GM23248 (cell line): ENCODE results near the gene LIN7C. TPM values are rescaled to one million over a fixed set of nuclear protein-coding genes. Genes with fewer than 3 reads are reported as not detected.
A peak's percentile ranks its signal among the peaks of the same experiment; 100 is the strongest.

ENCODE experiments used
- DNase-seq: peaks from one replicate; pipeline ENCODE4 v3.0.0-alpha.2; 2015
- H2AFZ ChIP-seq: fragments of 200-600 bp; sonication (generic); 2 replicates; pipeline ENCODE4 v1.6.1; 2016; ENCODE audit warnings: antibody characterized with exemption
- H3F3A ChIP-seq: fragments of 200-600 bp; sonication (generic); 2 replicates; pipeline ENCODE4 v1.6.1; 2016; ENCODE audit warnings: mild to moderate bottlenecking, antibody characterized with exemption, mixed run types; ENCODE audit not compliant: insufficient read depth
- H3K27ac ChIP-seq: fragments of 200-600 bp; sonication (generic); 2 replicates; pipeline ENCODE4 v1.5.1; 2016; ENCODE audit warnings: mild to moderate bottlenecking
- H3K27me3 ChIP-seq: fragments of 200-600 bp; sonication (generic); replicated peaks from 2 replicates; pipeline ENCODE4 v1.6.1; 2016; ENCODE audit warnings: mild to moderate bottlenecking; ENCODE audit not compliant: insufficient read depth
- H3K36me3 ChIP-seq: fragments of 200-600 bp; sonication (generic); 2 replicates; pipeline ENCODE4 v1.6.1; 2016; ENCODE audit warnings: low read depth, mild to moderate bottlenecking
- H3K4me1 ChIP-seq: fragments of 200-600 bp; sonication (generic); 2 replicates; pipeline ENCODE4 v1.6.1; 2016; ENCODE audit warnings: mild to moderate bottlenecking; ENCODE audit not compliant: insufficient read depth
- H3K4me2 ChIP-seq: fragments of 200-600 bp; sonication (generic); one replicate; pipeline ENCODE4 v1.6.1; 2016; ENCODE audit warnings: mild to moderate bottlenecking; ENCODE audit not compliant: unreplicated experiment
- H3K4me3 ChIP-seq: fragments of 200-600 bp; sonication (generic); 2 replicates; pipeline ENCODE4 v1.5.1; 2016; ENCODE audit warnings: mild to moderate bottlenecking
- H3K79me2 ChIP-seq: fragments of 200-600 bp; sonication (generic); 2 replicates; pipeline ENCODE4 v1.6.1; 2016; ENCODE audit warnings: mild to moderate bottlenecking; ENCODE audit not compliant: insufficient read depth
- H3K9ac ChIP-seq: fragments of 200-600 bp; sonication (generic); 2 replicates; pipeline ENCODE4 v1.6.1; 2016; ENCODE audit warnings: mild to moderate bottlenecking
- H3K9me2 ChIP-seq: fragments of 200-600 bp; sonication (generic); 2 replicates; pipeline ENCODE4 v1.6.1; 2016; ENCODE audit warnings: mixed run types, mild to moderate bottlenecking, moderate library complexity; ENCODE audit not compliant: insufficient read depth
- H3K9me3 ChIP-seq: fragments of 200-600 bp; sonication (generic); one replicate; pipeline ENCODE4 v1.6.1; 2017; ENCODE audit warnings: low read depth
- H4K20me1 ChIP-seq: fragments of 200-600 bp; sonication (generic); 2 replicates; pipeline ENCODE4 v1.6.0; 2016; ENCODE audit not compliant: insufficient read depth
- EZH2 ChIP-seq: fragments of 200-600 bp; sonication (generic); IDR thresholded peaks from 2 replicates; pipeline ENCODE4 v1.6.1; 2018; ENCODE audit warnings: antibody characterized with exemption, mild to moderate bottlenecking; ENCODE audit not compliant: insufficient read depth, poor library complexity, severe bottlenecking
- EZH2phosphoT487 ChIP-seq: fragments of 200-600 bp; sonication (generic); IDR thresholded peaks from 2 replicates; pipeline ENCODE4 v1.6.1; 2018; ENCODE audit warnings: antibody characterized with exemption, moderate library complexity, mild to moderate bottlenecking, low read depth; ENCODE audit not compliant: insufficient read depth
- WGBS, 2 experiments: methylation state at CpG; one replicate each; pipeline ENCODE4 v1.1.6; 2015 to 2017; ENCODE audit warnings: low lambda C conversion rate in 2 of 2, low coverage in 1 of 2; ENCODE audit errors: missing lambda C conversion rate in 2 of 2; 5-methylcytosine and 5-hydroxymethylcytosine counted together
- in situ Hi-C: fragments of 300-500 bp; cut with MboI; formaldehyde crosslinking; loops from 2 replicates; pipeline ENCODE4 v1.15.0; 2020
- polyA plus RNA-seq: library from polyadenylated mRNA; unstranded; fragments of >200 nt; fragmentation: Nextera tagmentation; extraction: Ambion mirVana; gene quantifications from 2 replicates; pipeline ENCODE4 v1.2.1, GENCODE V29; 2016
- total RNA-seq: library from RNA; depleted of rRNA; stranded (reverse); fragments of >200 nt; shearing (Covaris generic); gene quantifications from 2 replicates; pipeline ENCODE4 v1.2.3, GENCODE V29; 2014

Gene LIN7C
- total and polyA plus RNA-seq, 2 experiments from 2014 or later = 43.0 to 47.0 TPM

- peak overlapping the region; percentile 98 for H3K4me3 ChIP-seq
- peak overlapping the region; percentile 32 for H3K27ac ChIP-seq
- no peaks in the 10 kb centered on the region for H3K9me2 ChIP-seq
- H3K9me3 ChIP-seq = no peaks in the 10 kb centered on the region
- H4K20me1 ChIP-seq = no peaks in the 10 kb centered on the region
- WGBS, 2 experiments = 11 to 16% methylated on average over 21 of the region's 21 CpGs
- no peaks in the 10 kb centered on the region for H3K27me3 ChIP-seq
- H3K9ac ChIP-seq = peak overlapping the region; percentile 87
- H2AFZ ChIP-seq = peak overlapping the region; percentile 63
- peak overlapping the region; percentile 85 for H3K4me2 ChIP-seq
- no peaks in the 10 kb centered on the region for H3K36me3 ChIP-seq
- DNase-seq = peak; percentile 44
- in situ Hi-C loops = no loop called here
- TF ChIP-seq EZH2 = no peak
- no peak for TF ChIP-seq EZH2phosphoT487
- peaks cover 40% of the 10 kb centered on the region for H3F3A ChIP-seq
- peaks cover 31% of the 10 kb centered on the region for H3K4me1 ChIP-seq
- peaks cover 51% of the 10 kb centered on the region for H3K79me2 ChIP-seq
Observed at GRCh38 chr11:27470826-27471588, 35.6 kb downstream of the LIN7C start.

GRCh38 chr11:27470166-27470565 lies 36.4 kb downstream of the LIN7C start:
- Histone ChIP-seq H3K4me2 (peak overlapping the region; percentile 85), H2AFZ (no peak overlapping the region), H4K20me1 (no peaks in the 10 kb centered on the region), H3K36me3 (no peaks in the 10 kb centered on the region), H3K4me3 (peak overlapping the region; percentile 98), H3K4me1 (peaks cover 39% of the 10 kb centered on the region), H3K9me3 (no peaks in the 10 kb centered on the region), H3K79me2 (peaks cover 59% of the 10 kb centered on the region), H3K9me2 (no peaks in the 10 kb centered on the region), H3F3A (peaks cover 40% of the 10 kb centered on the region), H3K9ac (peak overlapping the region; percentile 87), H3K27ac (peak overlapping the region; percentile 98; the same call in 1 of the 2 replicates), H3K27me3 (no peaks in the 10 kb centered on the region)
- in situ Hi-C loops = no loop called here
- DNase-seq = peak; percentile 48
- WGBS, 2 experiments = 26 to 28% methylated on average over 3 of the region's 3 CpGs
- TF ChIP-seq EZH2phosphoT487 (no peak), EZH2 (no peak)

DNA sequence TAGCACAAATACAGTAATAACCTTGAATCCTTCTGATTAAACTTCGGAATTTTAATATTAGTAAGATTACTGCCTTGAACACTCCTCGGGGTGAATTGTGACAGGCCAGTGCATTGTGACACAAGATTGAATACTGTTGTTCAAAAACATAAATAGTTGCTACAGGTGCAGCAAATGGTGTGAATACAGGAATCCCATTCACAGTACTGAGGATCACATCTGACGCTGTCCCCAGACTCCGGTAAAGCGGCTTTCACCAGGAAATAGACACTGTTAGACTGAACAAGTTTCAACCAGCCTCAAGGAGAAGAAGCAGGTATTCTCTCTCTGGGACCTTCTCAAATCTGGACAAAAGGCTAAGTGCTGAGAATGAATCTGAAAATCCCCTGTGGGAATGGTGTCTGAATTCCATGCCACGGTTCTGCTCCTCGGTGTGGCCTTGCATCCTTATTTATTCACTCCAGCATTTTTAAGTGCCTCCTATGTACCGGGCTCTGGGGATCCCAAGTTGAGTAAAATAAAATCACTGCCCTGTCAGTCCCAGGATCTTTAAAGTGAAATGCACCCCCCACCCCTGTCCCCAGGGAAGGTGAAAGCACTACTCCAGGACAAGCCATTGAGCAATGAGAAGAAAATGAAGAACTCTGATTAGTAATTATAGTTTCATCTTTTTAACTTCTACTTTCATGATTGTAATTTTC lies 37.4 kb downstream of the LIN7C start:
- no peaks in the 10 kb centered on the region for H3K9me3 ChIP-seq
- H3K36me3 ChIP-seq = no peaks in the 10 kb centered on the region
- no peaks in the 10 kb centered on the region for H3K27me3 ChIP-seq
- peaks cover 70% of the 10 kb centered on the region for H3K79me2 ChIP-seq
- H3K9me2 ChIP-seq = no peaks in the 10 kb centered on the region
- H3K4me1 ChIP-seq = peaks cover 49% of the 10 kb centered on the region
- peaks cover 44% of the 10 kb centered on the region for H3F3A ChIP-seq
- no peak overlapping the region for H2AFZ ChIP-seq
- in situ Hi-C loops = no loop called here
- peak overlapping the region; percentile 87 for H3K9ac ChIP-seq
- DNase-seq = no peak
- H4K20me1 ChIP-seq = no peaks in the 10 kb centered on the region
- H3K4me3 ChIP-seq = peak overlapping the region; percentile 98
- H3K4me2 ChIP-seq = peak overlapping the region; percentile 85
- 77 to 82% methylated on average over 8 of the region's 8 CpGs for WGBS, 2 experiments
- H3K27ac ChIP-seq = peak overlapping the region; percentile 98
- TF ChIP-seq EZH2 (no peak), EZH2phosphoT487 (no peak)

- Histone ChIP-seq H3K4me2 (peak overlapping the region; percentile 85), H3K36me3 (no peaks in the 10 kb centered on the region), H4K20me1 (no peaks in the 10 kb centered on the region), H3F3A (peaks cover 48% of the 10 kb centered on the region), H3K4me1 (peaks cover 53% of the 10 kb centered on the region), H3K9ac (peak overlapping the region; percentile 87), H2AFZ (no peak overlapping the region), H3K4me3 (peak overlapping the region; percentile 98), H3K27me3 (no peaks in the 10 kb centered on the region), H3K27ac (peak overlapping the region; percentile 98), H3K79me2 (peaks cover 77% of the 10 kb centered on the region), H3K9me3 (no peaks in the 10 kb centered on the region), H3K9me2 (no peaks in the 10 kb centered on the region)
- in situ Hi-C loops = no loop called here
- 1 to 3% methylated on average over 5 of the region's 5 CpGs for WGBS, 2 experiments
- TF ChIP-seq EZH2phosphoT487 = no peak
- TF ChIP-seq EZH2 = no peak
- peak; percentile 95 for DNase-seq
Observed at GRCh38 chr11:27468209-27468994, 38.2 kb downstream of the LIN7C start.
